WTC11 (cell line): ENCODE measurements around the gene BCAT1. TPM values are rescaled to one million over a fixed set of nuclear protein-coding genes. Genes with fewer than 3 reads are reported as not detected.
A peak's percentile ranks its signal among the peaks of the same experiment; 100 is the strongest.

ENCODE experiments used
- ATAC-seq: fragments of 200-7000 bp; cut with Tn5 transposase; 2 replicates; pipeline ENCODE4 v1.10.0; 2021; ENCODE audit warnings: mild to moderate bottlenecking, moderate library complexity
- CTCF ChIA-PET: fragments of 300-600 bp; sonication (Branson Sonifier 250); formaldehyde crosslinking; loops from one replicate; lab custom pipeline; 2021; ENCODE audit warnings: antibody characterized with exemption; lab: Charles Lee
- POLR2A ChIA-PET: fragments of 350-600 bp; sonication (Branson Sonifier 250); formaldehyde crosslinking; loops from one replicate; lab custom pipeline; 2021; ENCODE audit warnings: antibody characterized with exemption; lab: Charles Lee
- DNase-seq: peaks from one replicate; pipeline ENCODE4 v3.0.0; 2021; ENCODE audit warnings: low spot score
- H3K27ac Mint-ChIP-seq: 2 replicates; pipeline ENCODE4 v1.8.0; 2021; ENCODE audit warnings: mixed read lengths
- H3K27me3 Mint-ChIP-seq: 2 replicates; pipeline ENCODE4 v1.8.0; 2021; ENCODE audit warnings: low read depth, mild to moderate bottlenecking, moderate library complexity, mixed read lengths
- H3K36me3 Mint-ChIP-seq: 2 replicates; pipeline ENCODE4 v1.8.0; 2021; ENCODE audit warnings: mixed read lengths
- H3K4me1 Mint-ChIP-seq: 2 replicates; pipeline ENCODE4 v1.8.0; 2022; ENCODE audit warnings: mixed read lengths
- H3K4me3 Mint-ChIP-seq: 2 replicates; pipeline ENCODE4 v1.8.0; 2021; ENCODE audit warnings: mild to moderate bottlenecking, moderate library complexity, mixed read lengths
- H3K9me3 Mint-ChIP-seq: 2 replicates; pipeline ENCODE4 v1.8.0; 2021; ENCODE audit warnings: mixed read lengths
- AFF4 ChIP-seq: sonication (generic); formaldehyde crosslinking; IDR thresholded peaks from 2 replicates; pipeline ENCODE4 v1.8.1; 2023; ENCODE audit warnings: mild to moderate bottlenecking, missing genetic modification reagents, borderline replicate concordance
- CREB1 ChIP-seq: sonication (generic); formaldehyde crosslinking; IDR thresholded peaks from 2 replicates; pipeline ENCODE4 v1.8.0; 2023; ENCODE audit warnings: mild to moderate bottlenecking, missing genetic modification reagents
- CTCF ChIP-seq: fragments of 200-600 bp; IDR thresholded peaks from 2 replicates; pipeline ENCODE4 v1.8.0; 2022; ENCODE audit warnings: antibody characterized with exemption
- ERG ChIP-seq: fragments of 250-450 bp; sonication (Bioruptor Pico); IDR thresholded peaks from 2 replicates; pipeline ENCODE4 v1.8.0; 2021; ENCODE audit warnings: mild to moderate bottlenecking
- FOXP4 ChIP-seq: sonication (generic); formaldehyde crosslinking; IDR thresholded peaks from 2 replicates; pipeline ENCODE4 v1.8.0; 2022; ENCODE audit warnings: mild to moderate bottlenecking, missing genetic modification reagents
- HMGA2 ChIP-seq: fragments of 250-450 bp; sonication (Bioruptor Pico); IDR thresholded peaks from 2 replicates; pipeline ENCODE4 v1.4.0; 2021; ENCODE audit warnings: mild to moderate bottlenecking, moderate library complexity
- IRF1 ChIP-seq: sonication (generic); formaldehyde crosslinking; IDR thresholded peaks from 2 replicates; pipeline ENCODE4 v1.8.0; 2023; ENCODE audit warnings: missing genetic modification reagents
- SOX15 ChIP-seq: fragments of 250-450 bp; sonication (Bioruptor Pico); IDR thresholded peaks from 2 replicates; pipeline ENCODE4 v1.9.0; 2021; ENCODE audit warnings: mild to moderate bottlenecking
- STAT6 ChIP-seq: sonication (generic); formaldehyde crosslinking; conservative IDR thresholded peaks from 2 replicates; pipeline ENCODE4 v1.8.1; 2023; ENCODE audit warnings: mild to moderate bottlenecking, low read depth, missing genetic modification reagents, moderate library complexity
- USF1 ChIP-seq: sonication (generic); formaldehyde crosslinking; IDR thresholded peaks from 2 replicates; pipeline ENCODE4 v1.8.0; 2022; ENCODE audit warnings: mild to moderate bottlenecking, missing genetic modification reagents
- ZMAT4 ChIP-seq: fragments of 250-450 bp; sonication (Bioruptor Pico); IDR thresholded peaks from 2 replicates; pipeline ENCODE4 v1.9.0; 2021; ENCODE audit warnings: mild to moderate bottlenecking
- ZNF512 ChIP-seq: sonication (generic); formaldehyde crosslinking; IDR thresholded peaks from 2 replicates; pipeline ENCODE4 v1.8.1; 2022; ENCODE audit warnings: missing genetic modification reagents, borderline replicate concordance
- total RNA-seq: library from RNA; stranded (reverse); gene quantifications from 3 replicates; pipeline ENCODE4 v1.2.3, GENCODE V29; 2021

The BCAT1 gene
- total RNA-seq, 1 experiment from 2014 or later: 267 TPM

- H3K27ac Mint-ChIP-seq: no peak overlapping the region
- no peak for TF ChIP-seq FOXP4
- TF ChIP-seq CTCF: no peak
- no peak for TF ChIP-seq SOX15 (CRISPR knock-in tag)
- no peak for TF ChIP-seq STAT6 (CRISPR knock-in tag)
- TF ChIP-seq USF1 (CRISPR knock-in tag): no peak
- TF ChIP-seq, all 79 proteins: peak for 0
- H3K27me3 Mint-ChIP-seq: no peaks in the 10 kb centered on the region
- H3K9me3 Mint-ChIP-seq: no peaks in the 10 kb centered on the region
- no peak overlapping the region for H3K4me3 Mint-ChIP-seq
- H3K4me1 Mint-ChIP-seq: no peaks in the 10 kb centered on the region
- CTCF ChIA-PET: no interaction called here
- H3K36me3 Mint-ChIP-seq: peaks cover 66% of the 10 kb centered on the region
- no peak for DNase-seq
- no peak for ATAC-seq
- POLR2A ChIA-PET: no interaction called here
Measured at GRCh38 chr12:24838531-24838950, 110.4 kb downstream of the BCAT1 start.

GRCh38 chr12:24835377-24835776 lies 113.5 kb downstream of the BCAT1 start:
- H3K36me3 Mint-ChIP-seq: peaks cover 68% of the 10 kb centered on the region
- no peak overlapping the region for H3K27ac Mint-ChIP-seq
- H3K27me3 Mint-ChIP-seq: no peaks in the 10 kb centered on the region
- TF ChIP-seq HMGA2 (CRISPR knock-in tag): peak; percentile 58; the same call in 1 of the 2 replicates
- no peak for TF ChIP-seq ZNF512 (CRISPR knock-in tag)
- TF ChIP-seq IRF1 (CRISPR knock-in tag): no peak
- no peak for TF ChIP-seq STAT6 (CRISPR knock-in tag)
- TF ChIP-seq, all 79 proteins: peak for 1
- Mint-ChIP-seq H3K4me3 (no peak overlapping the region), H3K4me1 (no peaks in the 10 kb centered on the region), H3K9me3 (no peaks in the 10 kb centered on the region)
- ChIA-PET POLR2A (no interaction called here), CTCF (no interaction called here)
- no peak for ATAC-seq
- no peak for DNase-seq

GRCh38 chr12:24833513-24833912 lies 115.4 kb downstream of the BCAT1 start:
- Mint-ChIP-seq H3K36me3 (peaks cover 61% of the 10 kb centered on the region), H3K4me3 (no peak overlapping the region), H3K9me3 (no peaks in the 10 kb centered on the region), H3K27me3 (no peaks in the 10 kb centered on the region), H3K4me1 (no peaks in the 10 kb centered on the region), H3K27ac (no peak overlapping the region)
- DNase-seq (no peak), ATAC-seq (no peak)
- ChIA-PET CTCF (no interaction called here), POLR2A (no interaction called here)
- TF ChIP-seq CREB1 (CRISPR knock-in tag) (no peak), AFF4 (no peak), ZMAT4 (CRISPR knock-in tag) (no peak), ERG (CRISPR knock-in tag) (no peak)
